Measurements from ENCODE around the gene EFHD2.
"Not testable (repeated sequence)": the region's sequence is repeated elsewhere in the genome, so short reads cannot be mapped to it uniquely, and the experiment has no call there.

The EFHD2 gene

GRCh38 chr1:15452866-15453571, 43.3 kb downstream of the EFHD2 start:
- no peak for TF ChIP-seq CTCF (conservative IDR thresholded peaks at IDR 0.05; ENCODE audit: control insufficient read depth, insufficient read depth, low read depth, low read length)
- H3K4me3 ChIP-seq (ENCODE audit: control insufficient read depth, low read depth, low read length): no peak overlapping the region

GRCh38 chr1:15453734-15454133, 44.0 kb downstream of the EFHD2 start:
- peak; percentile 53 for DNase-seq (ENCODE audit: low read depth)
- TF ChIP-seq CTCF (conservative IDR thresholded peaks at IDR 0.05; ENCODE audit: control insufficient read depth, insufficient read depth, low read depth, low read length): no peak

More at GRCh38 chr1:15452866-15453571, 43.3 kb downstream of the EFHD2 start:
- DNase-seq (ENCODE audit: low read depth): no peak

GRCh38 chr1:15454256-15454655, 44.6 kb downstream of the EFHD2 start:
- no peak for TF ChIP-seq CTCF (conservative IDR thresholded peaks at IDR 0.05; ENCODE audit: control insufficient read depth, insufficient read depth, low read depth, low read length)
- peak; percentile 86 for DNase-seq (ENCODE audit: low read depth)
- H3K4me3 ChIP-seq (ENCODE audit: control insufficient read depth, low read depth, low read length): no peak overlapping the region

More at GRCh38 chr1:15453734-15454133, 44.0 kb downstream of the EFHD2 start:
- H3K4me3 ChIP-seq (ENCODE audit: control insufficient read depth, low read depth, low read length): no peak overlapping the region

GRCh38 chr1:15455522-15455921, 45.8 kb downstream of the EFHD2 start:
- TF ChIP-seq CTCF (conservative IDR thresholded peaks at IDR 0.05; ENCODE audit: control insufficient read depth, insufficient read depth, low read depth, low read length): no peak
- H3K4me3 ChIP-seq (ENCODE audit: control insufficient read depth, low read depth, low read length): no peak overlapping the region
- DNase-seq (ENCODE audit: low read depth): peak; percentile 75

- no peak for DNase-seq (ENCODE audit: low read depth)
- no peak for TF ChIP-seq CTCF (conservative IDR thresholded peaks at IDR 0.05; ENCODE audit: control insufficient read depth, insufficient read depth, low read depth, low read length)
- no peak within 1 kb of the TSS for H3K4me3 ChIP-seq (ENCODE audit: control insufficient read depth, low read depth, low read length)
Observed at GRCh38 chr1:15456313-15456954, 46.7 kb downstream of the EFHD2 start, which contains the start of gene CELA2A. Gene CELA2A (plus strand): TSS chr1:15456732. CDS start chr1:15456754, 22 bp downstream.

GRCh38 chr1:15457585-15457984, 47.9 kb downstream of the EFHD2 start:
- no peak for DNase-seq (ENCODE audit: low read depth)
- H3K4me3 ChIP-seq (ENCODE audit: control insufficient read depth, low read depth, low read length): no peak overlapping the region
- no peak for TF ChIP-seq CTCF (conservative IDR thresholded peaks at IDR 0.05; ENCODE audit: control insufficient read depth, insufficient read depth, low read depth, low read length)

- H3K4me3 ChIP-seq (ENCODE audit: control insufficient read depth, low read depth, low read length); DNase-seq (ENCODE audit: low read depth): not testable (repeated sequence)
Observed at GRCh38 chr1:15458388-15458787, 48.7 kb downstream of the EFHD2 start.
